GM23248 (cell line): ENCODE data around the gene P2RX1.

Experiments
- EZH2 ChIP-seq: fragments of 200-600 bp; sonication (generic); IDR thresholded peaks from 2 replicates; pipeline ENCODE4 v1.6.1; 2018; ENCODE audit warnings: antibody characterized with exemption, mild to moderate bottlenecking; ENCODE audit not compliant: insufficient read depth, poor library complexity, severe bottlenecking
- EZH2phosphoT487 ChIP-seq: fragments of 200-600 bp; sonication (generic); IDR thresholded peaks from 2 replicates; pipeline ENCODE4 v1.6.1; 2018; ENCODE audit warnings: antibody characterized with exemption, moderate library complexity, mild to moderate bottlenecking, low read depth; ENCODE audit not compliant: insufficient read depth

- TF ChIP-seq EZH2phosphoT487 (no peak), EZH2 (no peak)
These were observed 7.0 kb downstream of the P2RX1 start for GRCh38 chr17:3909257-3909656.
